SK-N-SH treated with all-trans-retinoic acid at 6 μM for 48 hours (cell line): Measurements from ENCODE around the gene POU6F2.

ENCODE experiments used
- RARB ChIP-seq: fragments of 250-450 bp; sonication (Bioruptor Pico); IDR thresholded peaks from 2 replicates; pipeline ENCODE4 v1.8.0; 2021; ENCODE audit warnings: mild to moderate bottlenecking, moderate library complexity
- TF ChIP-seq, protein P1 (sequence below): fragments of 250-450 bp; sonication (Bioruptor Pico); IDR thresholded peaks from 2 replicates; pipeline ENCODE4 v1.5.1; 2021; ENCODE audit warnings: mild to moderate bottlenecking, moderate library complexity

DNA sequence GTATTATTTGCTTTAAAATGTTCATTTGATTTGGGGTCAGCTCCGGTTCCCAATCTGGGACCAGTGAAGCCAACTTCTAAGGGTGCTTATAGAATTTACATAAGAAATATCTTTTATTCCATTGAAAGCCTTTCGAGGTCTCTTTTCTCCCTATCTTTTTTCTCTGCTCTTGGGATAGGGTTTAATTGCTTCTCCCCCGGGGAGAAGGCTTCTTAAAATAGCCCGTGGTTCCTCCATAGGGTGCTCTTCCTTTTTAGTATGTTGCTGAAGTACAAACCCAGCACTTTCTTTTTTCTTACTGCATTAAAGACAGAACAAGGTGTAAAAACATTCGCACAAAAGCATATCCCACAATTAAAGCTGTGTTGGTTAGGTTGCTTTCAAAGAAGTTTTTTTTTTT is 107.5 kb downstream of the POU6F2 start:
- no peak for TF ChIP-seq RARB (CRISPR knock-in tag)
- TF ChIP-seq, protein P1, sequence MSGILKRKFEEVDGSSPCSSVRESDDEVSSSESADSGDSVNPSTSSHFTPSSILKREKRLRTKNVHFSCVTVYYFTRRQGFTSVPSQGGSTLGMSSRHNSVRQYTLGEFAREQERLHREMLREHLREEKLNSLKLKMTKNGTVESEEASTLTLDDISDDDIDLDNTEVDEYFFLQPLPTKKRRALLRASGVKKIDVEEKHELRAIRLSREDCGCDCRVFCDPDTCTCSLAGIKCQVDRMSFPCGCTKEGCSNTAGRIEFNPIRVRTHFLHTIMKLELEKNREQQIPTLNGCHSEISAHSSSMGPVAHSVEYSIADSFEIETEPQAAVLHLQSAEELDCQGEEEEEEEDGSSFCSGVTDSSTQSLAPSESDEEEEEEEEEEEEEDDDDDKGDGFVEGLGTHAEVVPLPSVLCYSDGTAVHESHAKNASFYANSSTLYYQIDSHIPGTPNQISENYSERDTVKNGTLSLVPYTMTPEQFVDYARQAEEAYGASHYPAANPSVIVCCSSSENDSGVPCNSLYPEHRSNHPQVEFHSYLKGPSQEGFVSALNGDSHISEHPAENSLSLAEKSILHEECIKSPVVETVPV (CRISPR knock-in tag) = no peak
